ENCODE data around the gene LANCL2. TPM values are rescaled to one million over a fixed set of nuclear protein-coding genes. Genes with fewer than 3 reads are reported as not detected.

The LANCL2 gene
- total RNA-seq, 1 experiment from 2014 or later: 26.4 TPM

- Histone ChIP-seq H3K9ac (ENCODE audit: extremely low read depth, insufficient read length, low read length) (no peak overlapping the region), H4K91ac (ENCODE audit: insufficient read length, low read depth, low read length) (no peak overlapping the region), H3K4me1 (ENCODE audit: insufficient read depth, low read length) (no peaks in the 10 kb centered on the region), H2BK12ac (ENCODE audit: insufficient read length, low read depth, low read length) (no peak overlapping the region), H3K27ac (ENCODE audit: insufficient read length, low read depth, low read length) (no peak overlapping the region), H3K79me2 (ENCODE audit: insufficient read depth, low read length) (no peaks in the 10 kb centered on the region), H3K23ac (ENCODE audit: insufficient read length, low read depth, low read length) (no peak overlapping the region), H3K27me3 (ENCODE audit: insufficient read depth, low read length) (no peaks in the 10 kb centered on the region), H4K5ac (ENCODE audit: insufficient read length, low read depth, low read length) (no peak overlapping the region), H2BK20ac (ENCODE audit: low read depth, low read length, poor library complexity, severe bottlenecking) (no peak overlapping the region), H3K23me2 (ENCODE audit: insufficient read length, low read depth, low read length, poor library complexity, severe bottlenecking) (no peaks in the 10 kb centered on the region), H3T11ph (ENCODE audit: low read length) (no peak overlapping the region), H2AK5ac (ENCODE audit: insufficient read length, low read length) (no peak overlapping the region), H2BK5ac (ENCODE audit: insufficient read length, low read length) (no peak overlapping the region), H2BK120ac (ENCODE audit: low read depth, low read length, poor library complexity, severe bottlenecking) (no peak overlapping the region), H3K4me2 (ENCODE audit: insufficient read depth, insufficient read length, low read length) (no peak overlapping the region), H2AFZ (ENCODE audit: low read length) (no peak overlapping the region), H3K79me1 (ENCODE audit: insufficient read depth, low read depth, low read length, poor library complexity, severe bottlenecking) (no peaks in the 10 kb centered on the region), H3K14ac (ENCODE audit: insufficient read depth, low read length) (no peak overlapping the region), H3K4ac (ENCODE audit: low read depth, low read length) (no peak overlapping the region), H3K9me3 (ENCODE audit: control insufficient read depth, low read depth, low read length) (no peaks in the 10 kb centered on the region), H2BK15ac (ENCODE audit: low read depth, low read length) (no peak overlapping the region), H4K20me1 (ENCODE audit: control insufficient read depth, insufficient read depth, insufficient read length) (no peaks in the 10 kb centered on the region), H3K56ac (ENCODE audit: insufficient read length, low read depth, low read length) (no peak overlapping the region), H3K18ac (ENCODE audit: insufficient read length, low read depth, low read length) (no peak overlapping the region), H4K8ac (replicated peaks; ENCODE audit: insufficient read length, low read depth, low read length) (no peak overlapping the region)
- no peak for TF ChIP-seq CTCF (conservative IDR thresholded peaks at IDR 0.05)
- DNase-seq: no peak
- H3K36me3 Mint-ChIP-seq (ENCODE audit: insufficient read depth in 1 of 3, low read depth in 3 of 3): no peaks in the 10 kb centered on the region
- H3K27ac Mint-ChIP-seq: peak overlapping the region in 2 of 3 experiments; percentile 40 to 54; a peak in 3 of 7 replicates
- H3K27me3 Mint-ChIP-seq (ENCODE audit: low read depth): peaks cover 3% of the 10 kb centered on the region; the same call in 1 of the 2 replicates
- H3K4me3 Mint-ChIP-seq: no peak overlapping the region
- WGBS (ENCODE audit: extremely low coverage, insufficient read length, low lambda C conversion rate): no CpG with 5 or more reads among the region's 13 CpGs
- H3K9me3 Mint-ChIP-seq: no peaks in the 10 kb centered on the region
- H3K4me1 Mint-ChIP-seq: peaks cover 6 to 7% of the 10 kb centered on the region in 2 experiments; a peak in 3 of 4 replicates
These were observed 73.1 kb downstream of the LANCL2 start for GRCh38 chr7:55438085-55438756.

Data from H9 (cell line).